ENCODE measurements around the gene ARHGDIB.

DNA sequence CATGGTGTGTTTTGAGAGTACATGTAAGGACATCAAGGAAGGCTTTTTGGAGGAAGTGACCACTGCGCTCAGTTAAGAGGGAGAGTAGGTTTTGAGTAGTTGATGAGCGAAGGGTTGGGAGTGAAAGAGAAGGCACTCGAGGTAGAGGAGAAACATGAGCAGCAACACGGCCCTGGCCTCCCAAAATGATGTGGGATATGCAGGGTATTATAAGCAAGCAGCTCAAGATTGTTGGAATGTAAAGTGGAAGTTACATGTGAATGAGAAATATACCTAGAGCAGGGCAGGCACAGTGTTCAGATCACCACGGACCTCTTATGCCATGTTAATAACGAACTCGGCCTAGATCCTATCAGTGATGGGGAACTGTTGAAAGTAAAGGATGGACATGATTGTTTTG, 2.1 kb upstream of the ARHGDIB start:
- TF ChIP-seq POLR2A (IDR thresholded peaks at IDR 0.05; ENCODE audit: low read depth, low read length) (no peak), MXI1 (IDR thresholded peaks at IDR 0.05; ENCODE audit: borderline replicate concordance, low read depth, low read length) (no peak), SMC3 (IDR thresholded peaks at IDR 0.05; ENCODE audit: low read depth, low read length) (no peak), CEBPB (IDR thresholded peaks at IDR 0.05; ENCODE audit: low read depth, low read length) (no peak), RFX5 (IDR thresholded peaks at IDR 0.05; ENCODE audit: low read depth, low read length) (no peak), FOS (IDR thresholded peaks at IDR 0.05; ENCODE audit: low read depth, low read length) (no peak), NFE2L2 (IDR thresholded peaks at IDR 0.05; ENCODE audit: low read depth, low read length) (no peak), RAD21 (IDR thresholded peaks at IDR 0.05; ENCODE audit: low read length) (no peak), BHLHE40 (IDR thresholded peaks at IDR 0.05; ENCODE audit: low read depth, low read length) (no peak)
- TF ChIP-seq, protein P1, sequence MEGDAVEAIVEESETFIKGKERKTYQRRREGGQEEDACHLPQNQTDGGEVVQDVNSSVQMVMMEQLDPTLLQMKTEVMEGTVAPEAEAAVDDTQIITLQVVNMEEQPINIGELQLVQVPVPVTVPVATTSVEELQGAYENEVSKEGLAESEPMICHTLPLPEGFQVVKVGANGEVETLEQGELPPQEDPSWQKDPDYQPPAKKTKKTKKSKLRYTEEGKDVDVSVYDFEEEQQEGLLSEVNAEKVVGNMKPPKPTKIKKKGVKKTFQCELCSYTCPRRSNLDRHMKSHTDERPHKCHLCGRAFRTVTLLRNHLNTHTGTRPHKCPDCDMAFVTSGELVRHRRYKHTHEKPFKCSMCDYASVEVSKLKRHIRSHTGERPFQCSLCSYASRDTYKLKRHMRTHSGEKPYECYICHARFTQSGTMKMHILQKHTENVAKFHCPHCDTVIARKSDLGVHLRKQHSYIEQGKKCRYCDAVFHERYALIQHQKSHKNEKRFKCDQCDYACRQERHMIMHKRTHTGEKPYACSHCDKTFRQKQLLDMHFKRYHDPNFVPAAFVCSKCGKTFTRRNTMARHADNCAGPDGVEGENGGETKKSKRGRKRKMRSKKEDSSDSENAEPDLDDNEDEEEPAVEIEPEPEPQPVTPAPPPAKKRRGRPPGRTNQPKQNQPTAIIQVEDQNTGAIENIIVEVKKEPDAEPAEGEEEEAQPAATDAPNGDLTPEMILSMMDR (conservative IDR thresholded peaks at IDR 0.05; ENCODE audit: low read depth, low read length), result no peak
- TF ChIP-seq, protein P2, sequence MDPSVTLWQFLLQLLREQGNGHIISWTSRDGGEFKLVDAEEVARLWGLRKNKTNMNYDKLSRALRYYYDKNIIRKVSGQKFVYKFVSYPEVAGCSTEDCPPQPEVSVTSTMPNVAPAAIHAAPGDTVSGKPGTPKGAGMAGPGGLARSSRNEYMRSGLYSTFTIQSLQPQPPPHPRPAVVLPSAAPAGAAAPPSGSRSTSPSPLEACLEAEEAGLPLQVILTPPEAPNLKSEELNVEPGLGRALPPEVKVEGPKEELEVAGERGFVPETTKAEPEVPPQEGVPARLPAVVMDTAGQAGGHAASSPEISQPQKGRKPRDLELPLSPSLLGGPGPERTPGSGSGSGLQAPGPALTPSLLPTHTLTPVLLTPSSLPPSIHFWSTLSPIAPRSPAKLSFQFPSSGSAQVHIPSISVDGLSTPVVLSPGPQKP (IDR thresholded peaks at IDR 0.05; ENCODE audit: borderline replicate concordance, low read depth, low read length), result no peak
- TF ChIP-seq, protein P3, sequence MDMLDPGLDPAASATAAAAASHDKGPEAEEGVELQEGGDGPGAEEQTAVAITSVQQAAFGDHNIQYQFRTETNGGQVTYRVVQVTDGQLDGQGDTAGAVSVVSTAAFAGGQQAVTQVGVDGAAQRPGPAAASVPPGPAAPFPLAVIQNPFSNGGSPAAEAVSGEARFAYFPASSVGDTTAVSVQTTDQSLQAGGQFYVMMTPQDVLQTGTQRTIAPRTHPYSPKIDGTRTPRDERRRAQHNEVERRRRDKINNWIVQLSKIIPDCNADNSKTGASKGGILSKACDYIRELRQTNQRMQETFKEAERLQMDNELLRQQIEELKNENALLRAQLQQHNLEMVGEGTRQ (IDR thresholded peaks at IDR 0.05; ENCODE audit: low read depth, low read length), result no peak
